Measurements from ENCODE around the gene C17orf100.

The C17orf100 gene

DNA sequence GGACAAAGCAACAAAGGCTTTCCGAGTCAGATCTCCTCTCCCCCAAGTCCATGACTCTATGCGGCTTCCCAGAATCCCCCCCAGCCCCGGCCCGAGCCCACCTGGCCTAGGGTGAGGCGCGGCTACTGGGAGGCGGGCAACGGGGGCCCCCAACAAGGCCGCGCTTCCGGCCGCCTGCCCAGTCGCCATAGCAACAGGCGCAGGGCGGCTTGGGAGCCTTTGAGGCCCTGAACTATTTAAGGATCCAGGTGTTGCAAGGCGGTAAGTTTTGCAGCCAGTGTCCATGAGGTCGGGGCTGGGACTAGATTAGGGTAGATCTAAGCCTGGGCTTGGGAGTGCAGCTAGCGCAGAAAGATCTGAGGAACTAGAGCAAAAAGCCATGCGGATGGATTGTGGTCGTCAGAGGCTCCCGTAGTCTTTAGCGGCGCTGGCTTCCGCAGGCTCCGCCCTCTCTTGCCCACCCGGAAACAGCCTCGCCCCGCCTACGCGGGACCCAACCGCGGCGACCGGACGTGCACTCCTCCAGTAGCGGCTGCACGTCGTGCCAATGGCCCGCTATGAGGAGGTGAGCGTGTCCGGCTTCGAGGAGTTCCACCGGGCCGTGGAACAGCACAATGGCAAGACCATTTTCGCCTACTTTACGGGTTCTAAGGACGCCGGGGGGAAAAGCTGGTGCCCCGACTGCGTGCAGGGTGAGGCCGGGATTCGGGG is 10.9 kb upstream of the C17orf100 start, which contains the start of the genes KIAA0753 and TXNDC17:
Gene KIAA0753 (minus strand): TSS at position 176 of the 711 bp plus-strand sequence. CDS start 5,608 bp downstream, outside the sequence.
Gene TXNDC17 (plus strand): TSS at position 525 of the 711 bp plus-strand sequence. CDS start 23 bp downstream, at position 548.
- DNase-seq (ENCODE audit: low read depth): peak; percentile 90
- TF ChIP-seq, protein P1, sequence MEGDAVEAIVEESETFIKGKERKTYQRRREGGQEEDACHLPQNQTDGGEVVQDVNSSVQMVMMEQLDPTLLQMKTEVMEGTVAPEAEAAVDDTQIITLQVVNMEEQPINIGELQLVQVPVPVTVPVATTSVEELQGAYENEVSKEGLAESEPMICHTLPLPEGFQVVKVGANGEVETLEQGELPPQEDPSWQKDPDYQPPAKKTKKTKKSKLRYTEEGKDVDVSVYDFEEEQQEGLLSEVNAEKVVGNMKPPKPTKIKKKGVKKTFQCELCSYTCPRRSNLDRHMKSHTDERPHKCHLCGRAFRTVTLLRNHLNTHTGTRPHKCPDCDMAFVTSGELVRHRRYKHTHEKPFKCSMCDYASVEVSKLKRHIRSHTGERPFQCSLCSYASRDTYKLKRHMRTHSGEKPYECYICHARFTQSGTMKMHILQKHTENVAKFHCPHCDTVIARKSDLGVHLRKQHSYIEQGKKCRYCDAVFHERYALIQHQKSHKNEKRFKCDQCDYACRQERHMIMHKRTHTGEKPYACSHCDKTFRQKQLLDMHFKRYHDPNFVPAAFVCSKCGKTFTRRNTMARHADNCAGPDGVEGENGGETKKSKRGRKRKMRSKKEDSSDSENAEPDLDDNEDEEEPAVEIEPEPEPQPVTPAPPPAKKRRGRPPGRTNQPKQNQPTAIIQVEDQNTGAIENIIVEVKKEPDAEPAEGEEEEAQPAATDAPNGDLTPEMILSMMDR (conservative IDR thresholded peaks at IDR 0.05; ENCODE audit: low read depth, low read length): no peak
- peak within 1 kb of the TSS; percentile 76 for H3K4me3 ChIP-seq (ENCODE audit: low read depth, low read length)

DNA sequence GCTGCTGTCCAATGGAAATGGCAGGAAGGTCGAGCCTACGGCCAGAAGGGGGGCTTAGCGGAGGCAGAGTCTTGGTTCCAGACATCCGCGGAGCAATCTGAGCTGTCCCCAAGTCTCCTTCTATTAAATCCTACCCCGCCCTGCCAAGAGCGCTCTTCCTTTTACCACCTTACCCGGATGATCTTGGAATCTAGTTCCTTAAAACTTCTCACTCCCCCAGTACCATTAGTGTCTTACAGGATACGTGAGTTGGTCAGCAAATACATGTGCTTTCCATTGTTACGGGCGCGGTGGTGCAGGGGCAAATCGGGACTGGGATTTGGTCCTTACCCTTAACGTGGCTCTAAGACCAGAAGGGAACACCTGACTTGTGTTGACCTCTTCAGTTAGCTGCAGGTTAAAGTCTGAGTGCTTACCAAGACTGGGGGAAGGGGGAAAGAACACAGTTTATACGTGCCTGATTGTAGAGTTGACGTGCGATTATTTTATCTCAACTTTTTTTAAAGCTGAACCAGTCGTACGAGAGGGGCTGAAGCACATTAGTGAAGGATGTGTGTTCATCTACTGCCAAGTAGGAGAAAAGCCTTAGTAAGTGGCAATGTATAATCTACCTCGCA is 10.2 kb upstream of the C17orf100 start:
- TF ChIP-seq, protein P1 (conservative IDR thresholded peaks at IDR 0.05; ENCODE audit: low read depth, low read length): no peak
- peak overlapping the region; percentile 76 for H3K4me3 ChIP-seq (ENCODE audit: low read depth, low read length)

DNA sequence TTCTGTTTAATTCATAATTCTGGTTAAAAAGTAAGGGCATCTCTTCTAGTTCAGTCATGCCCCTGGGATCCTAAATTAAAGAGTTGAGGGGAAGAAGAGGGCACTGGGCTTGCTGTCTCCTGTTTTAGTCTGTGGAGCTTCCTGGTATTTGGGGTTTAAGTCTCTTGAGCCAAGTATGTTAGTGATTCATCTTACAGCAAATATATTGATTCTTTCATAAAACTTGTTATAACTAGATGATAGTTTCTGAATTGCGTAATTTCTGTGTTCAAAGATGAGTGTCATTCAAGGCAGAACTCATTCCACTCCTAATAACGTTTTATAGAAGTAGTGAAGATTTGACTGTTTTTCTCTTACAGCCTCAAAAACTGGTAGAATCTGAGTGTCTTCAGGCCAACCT is 9.0 kb upstream of the C17orf100 start:
- TF ChIP-seq, protein P1 (conservative IDR thresholded peaks at IDR 0.05; ENCODE audit: low read depth, low read length): no peak
- no peak overlapping the region for H3K4me3 ChIP-seq (ENCODE audit: low read depth, low read length)
- no peak for DNase-seq (ENCODE audit: low read depth)

More for the DNA sequence above, 10.2 kb upstream of the C17orf100 start:
- DNase-seq (ENCODE audit: low read depth): peak; percentile 36

DNA sequence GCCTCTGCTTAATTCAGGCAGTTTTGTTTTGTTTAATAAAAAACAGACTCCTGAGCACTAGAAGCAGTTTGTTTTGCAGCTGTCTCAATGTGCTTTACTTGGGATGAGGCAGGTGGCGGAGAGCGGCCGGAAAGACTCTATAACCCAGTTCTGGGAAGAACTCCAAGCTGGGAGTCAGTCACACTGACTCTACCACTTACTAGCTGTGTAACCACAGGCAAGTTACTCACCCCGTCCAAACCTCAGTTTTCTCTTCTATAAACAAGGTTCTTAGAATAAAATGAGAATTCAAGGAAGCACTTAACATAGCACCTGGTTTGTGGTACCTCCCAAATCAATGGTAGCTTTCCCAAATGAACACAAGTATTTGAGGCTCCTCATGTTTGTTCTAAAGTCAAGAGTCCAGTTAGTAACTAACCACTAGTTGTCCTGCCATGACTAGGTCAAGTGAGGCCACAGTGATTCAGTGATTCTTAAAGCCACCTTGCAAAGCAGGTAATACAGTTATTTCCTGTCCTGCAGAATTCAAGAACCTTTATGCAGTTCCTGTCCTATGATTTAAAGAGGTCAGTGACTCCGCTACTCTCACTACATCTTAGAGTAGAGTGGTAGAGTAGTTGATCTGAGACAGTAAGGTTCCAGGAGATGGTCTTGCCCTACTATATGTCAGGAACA is 8.0 kb upstream of the C17orf100 start:
- H3K4me3 ChIP-seq (ENCODE audit: low read depth, low read length): no peak overlapping the region
- DNase-seq (ENCODE audit: low read depth): peak; percentile 71
- TF ChIP-seq, protein P1 (conservative IDR thresholded peaks at IDR 0.05; ENCODE audit: low read depth, low read length): no peak

DNA sequence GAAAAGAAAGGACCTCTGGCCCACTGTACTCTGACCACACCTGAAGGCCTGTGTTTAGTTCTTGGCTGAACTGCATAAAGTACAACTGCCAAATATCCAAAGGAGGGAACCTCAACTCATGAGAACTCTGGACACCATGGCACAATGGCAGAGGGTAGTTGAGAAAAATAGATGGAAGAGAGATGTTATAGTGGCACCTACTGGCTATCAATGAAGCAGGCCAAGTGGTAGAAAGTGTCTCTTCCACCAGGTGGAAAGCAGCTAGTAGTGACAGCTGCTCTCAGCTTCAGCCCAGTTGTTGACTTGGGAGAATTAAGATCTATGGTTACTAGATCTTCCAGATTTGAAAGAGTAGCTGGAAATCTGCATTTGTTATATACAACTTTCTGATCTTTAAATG is 3.4 kb upstream of the C17orf100 start:
- DNase-seq (ENCODE audit: low read depth): peak; percentile 47
- TF ChIP-seq, protein P1 (conservative IDR thresholded peaks at IDR 0.05; ENCODE audit: low read depth, low read length): peak; percentile 53
- no peak overlapping the region for H3K4me3 ChIP-seq (ENCODE audit: low read depth, low read length)

DNA sequence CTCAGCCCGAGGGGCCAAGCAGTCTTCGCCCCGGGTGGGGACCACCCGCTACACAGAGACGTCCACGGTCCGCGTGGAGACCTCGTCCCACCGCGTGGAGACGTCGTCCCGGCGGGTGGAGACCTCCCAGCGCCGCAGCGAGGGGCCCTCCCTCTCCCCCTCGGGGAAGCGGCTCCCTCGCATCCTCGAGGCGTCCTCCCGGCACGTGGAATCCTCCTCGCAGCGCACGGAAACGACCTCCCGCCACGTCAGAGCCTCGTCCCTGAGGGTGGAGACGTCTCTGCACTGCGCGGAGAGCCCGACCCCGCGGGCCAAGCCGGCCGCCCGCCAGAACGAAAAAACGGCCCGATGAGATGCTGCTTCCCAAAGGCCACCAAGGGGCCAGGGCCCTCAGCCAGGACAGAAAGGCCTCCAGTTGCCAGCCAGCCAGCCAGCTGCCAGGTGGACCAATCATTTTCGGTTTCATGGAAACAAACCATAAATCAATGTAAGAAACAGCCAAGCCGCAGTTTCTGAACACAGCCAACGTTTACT is 424 bp downstream of the C17orf100 start:
- DNase-seq (ENCODE audit: low read depth): peak; percentile 34
- TF ChIP-seq, protein P1 (conservative IDR thresholded peaks at IDR 0.05; ENCODE audit: low read depth, low read length): no peak
- H3K4me3 ChIP-seq (ENCODE audit: low read depth, low read length): peak overlapping the region; percentile 67
